Activated CD4-positive, alpha-beta T cell treated with anti-CD3 and anti-CD28 coated beads for 36 hours (primary cell): ENCODE data around the gene EVI5. TPM values are rescaled to one million over a fixed set of nuclear protein-coding genes. Genes with fewer than 3 reads are reported as not detected.
"Not testable (repeated sequence)": the region's sequence is repeated elsewhere in the genome, so short reads cannot be mapped to it uniquely, and the experiment has no call there.

Experiments used
- ATAC-seq: fragments of 200-7000 bp; cut with Tn5 transposase; one replicate; pipeline ENCODE4 v1.10.0; 2021; ENCODE audit warnings: mild to moderate bottlenecking, moderate library complexity
- CTCF ChIA-PET: fragments of 350-600 bp; sonication (Branson Sonifier 250); formaldehyde crosslinking; loops from one replicate; lab custom pipeline; 2021; ENCODE audit warnings: antibody characterized with exemption; lab: Charles Lee
- POLR2A ChIA-PET: fragments of 350-600 bp; sonication (Branson Sonifier 250); formaldehyde crosslinking; loops from one replicate; lab custom pipeline; 2021; ENCODE audit warnings: antibody characterized with exemption, inconsistent platforms; lab: Charles Lee
- DNase-seq: peaks from one replicate; pipeline ENCODE4 v3.0.0-alpha.2; 2020
- H3K27ac Mint-ChIP-seq: one replicate; pipeline ENCODE4 v1.8.0; 2021; ENCODE audit warnings: mixed read lengths
- H3K27me3 Mint-ChIP-seq: one replicate; pipeline ENCODE4 v1.8.0; 2021; ENCODE audit warnings: mixed read lengths
- H3K36me3 Mint-ChIP-seq: one replicate; pipeline ENCODE4 v1.8.0; 2021; ENCODE audit warnings: low read depth, mixed read lengths
- H3K4me1 Mint-ChIP-seq: one replicate; pipeline ENCODE4 v1.8.0; 2021; ENCODE audit warnings: mixed read lengths
- H3K4me3 Mint-ChIP-seq: one replicate; pipeline ENCODE4 v1.8.0; 2021; ENCODE audit warnings: mild to moderate bottlenecking, moderate library complexity, mixed read lengths
- H3K9me3 Mint-ChIP-seq: one replicate; pipeline ENCODE4 v1.8.0; 2021; ENCODE audit warnings: low read depth, mixed read lengths
- intact Hi-C, 2 experiments: fragments of 100-400 bp; cut with DNase I in 1 of 2; cut with micrococcal nuclease in 1 of 2; formaldehyde crosslinking; loops; one replicate each; pipeline versions ENCODE4 v1.14.2 to v1.15.1; 2022 to 2024; cut with DNase I, micrococcal nuclease
- total RNA-seq, 2 experiments: library from RNA; stranded (reverse); gene quantifications; one replicate each; pipeline ENCODE4 v1.2.3, GENCODE V29; 2021

The EVI5 gene
- total RNA-seq, 2 experiments from 2014 or later = 28.5 to 32.6 TPM

GRCh38 chr1:92691925-92692324 lies 93.0 kb downstream of the EVI5 start:
- Mint-ChIP-seq H3K27ac (no peak overlapping the region), H3K9me3 (no peaks in the 10 kb centered on the region), H3K36me3 (no peaks in the 10 kb centered on the region), H3K27me3 (no peaks in the 10 kb centered on the region), H3K4me1 (peaks cover 9% of the 10 kb centered on the region), H3K4me3 (no peak overlapping the region)
- ATAC-seq (no peak), DNase-seq (no peak)
- intact Hi-C loops = no loop called here
- CTCF ChIA-PET = interaction anchor here (1.0 to 1.4 kb wide), 2 partner anchors 12 to 694 kb away, joined by 4 to 5 read pairs; no protein-coding TSS in a partner anchor
- POLR2A ChIA-PET = no interaction called here

GRCh38 chr1:92690212-92690906 lies 94.5 kb downstream of the EVI5 start:
- no peak overlapping the region for H3K4me3 Mint-ChIP-seq
- no peaks in the 10 kb centered on the region for H3K9me3 Mint-ChIP-seq
- peaks cover 9% of the 10 kb centered on the region for H3K4me1 Mint-ChIP-seq
- ChIA-PET POLR2A (interaction anchor here (0.8 kb wide), 1 partner anchor 92 kb away, joined by 3 read pairs; no protein-coding TSS in a partner anchor), CTCF (no interaction called here)
- H3K36me3 Mint-ChIP-seq = peaks cover 2% of the 10 kb centered on the region
- no peaks in the 10 kb centered on the region for H3K27me3 Mint-ChIP-seq
- no peak for ATAC-seq
- DNase-seq = no peak
- intact Hi-C loops = no loop called here
- no peak overlapping the region for H3K27ac Mint-ChIP-seq

GRCh38 chr1:92679980-92680379 lies 104.9 kb downstream of the EVI5 start:
- Mint-ChIP-seq H3K4me1 (no peaks in the 10 kb centered on the region), H3K36me3 (no peaks in the 10 kb centered on the region), H3K27me3 (no peaks in the 10 kb centered on the region), H3K27ac (no peak overlapping the region), H3K4me3 (no peak overlapping the region), H3K9me3 (no peaks in the 10 kb centered on the region)
- DNase-seq (no peak), ATAC-seq (no peak)
- POLR2A ChIA-PET = no interaction called here
- CTCF ChIA-PET = interaction anchor here (1.1 kb wide), 1 partner anchor 12 kb away, joined by 5 read pairs; no protein-coding TSS in a partner anchor
- intact Hi-C loops = no loop called here

GRCh38 chr1:92663775-92664174 lies 121.1 kb downstream of the EVI5 start:
- CTCF ChIA-PET = no interaction called here
- Mint-ChIP-seq H3K4me3 (no peak overlapping the region), H3K27me3 (no peaks in the 10 kb centered on the region), H3K27ac (no peak overlapping the region), H3K36me3 (no peaks in the 10 kb centered on the region), H3K4me1 (no peaks in the 10 kb centered on the region), H3K9me3 (no peaks in the 10 kb centered on the region)
- ATAC-seq (no peak), DNase-seq (no peak)
- intact Hi-C loops = no loop called here
- POLR2A ChIA-PET = no interaction called here

- intact Hi-C loops = no loop called here
- no peak overlapping the region for H3K4me3 Mint-ChIP-seq
- POLR2A ChIA-PET = no interaction called here
- H3K27me3 Mint-ChIP-seq = peaks cover 4% of the 10 kb centered on the region
- no peaks in the 10 kb centered on the region for H3K4me1 Mint-ChIP-seq
- no peak overlapping the region for H3K27ac Mint-ChIP-seq
- H3K36me3 Mint-ChIP-seq = no peaks in the 10 kb centered on the region
- H3K9me3 Mint-ChIP-seq = no peaks in the 10 kb centered on the region
- CTCF ChIA-PET = no interaction called here
- DNase-seq = no peak
- ATAC-seq = no peak
Observed at GRCh38 chr1:92662048-92662447, 122.9 kb downstream of the EVI5 start.

- Mint-ChIP-seq H3K4me3 (no peak overlapping the region), H3K9me3 (peaks cover 27% of the 10 kb centered on the region), H3K36me3 (peaks cover 5% of the 10 kb centered on the region), H3K27ac (no peak overlapping the region), H3K27me3 (peaks cover 6% of the 10 kb centered on the region), H3K4me1 (no peaks in the 10 kb centered on the region)
- DNase-seq (no peak), ATAC-seq (no peak)
- intact Hi-C loops = no loop called here
- POLR2A ChIA-PET = no interaction called here
- CTCF ChIA-PET = interaction anchor here (0.6 kb wide), 1 partner anchor 315 kb away, joined by 3 read pairs; no protein-coding TSS in a partner anchor
Observed at GRCh38 chr1:92657701-92658100, 127.2 kb downstream of the EVI5 start.

- no peak overlapping the region for H3K4me3 Mint-ChIP-seq
- peaks cover 8% of the 10 kb centered on the region for H3K27me3 Mint-ChIP-seq
- H3K9me3 Mint-ChIP-seq = peaks cover 27% of the 10 kb centered on the region
- H3K36me3 Mint-ChIP-seq = peaks cover 5% of the 10 kb centered on the region
- no peak for DNase-seq
- no peaks in the 10 kb centered on the region for H3K4me1 Mint-ChIP-seq
- intact Hi-C loops = no loop called here
- no peak for ATAC-seq
- POLR2A ChIA-PET = interaction anchor here (0.7 kb wide), 1 partner anchor 1122 kb away, joined by 4 read pairs; no protein-coding TSS in a partner anchor
- CTCF ChIA-PET = interaction anchor here (1.0 kb wide), 1 partner anchor 13 kb away, joined by 3 read pairs; no protein-coding TSS in a partner anchor
- H3K27ac Mint-ChIP-seq = no peak overlapping the region
Observed at GRCh38 chr1:92655197-92655801, 129.6 kb downstream of the EVI5 start.

- H3K4me1 Mint-ChIP-seq = no peaks in the 10 kb centered on the region
- DNase-seq (no peak), ATAC-seq (no peak)
Observed at GRCh38 chr1:92653605-92654381, 131.1 kb downstream of the EVI5 start.

GRCh38 chr1:92640686-92641085 lies 144.2 kb downstream of the EVI5 start:
- CTCF ChIA-PET = interaction anchor here (0.5 kb wide), 1 partner anchor 13 kb away, joined by 4 read pairs; no protein-coding TSS in a partner anchor
- H3K4me3 Mint-ChIP-seq, H3K27ac Mint-ChIP-seq, DNase-seq, H3K9me3 Mint-ChIP-seq, POLR2A ChIA-PET, H3K4me1 Mint-ChIP-seq, ATAC-seq, H3K36me3 Mint-ChIP-seq, H3K27me3 Mint-ChIP-seq, intact Hi-C loops: not testable (repeated sequence)

More at GRCh38 chr1:92653605-92654381, 131.1 kb downstream of the EVI5 start:
- intact Hi-C loops = no loop called here
- Mint-ChIP-seq H3K4me3 (no peak overlapping the region), H3K9me3 (peaks cover 27% of the 10 kb centered on the region), H3K27me3 (peaks cover 8% of the 10 kb centered on the region), H3K27ac (no peak overlapping the region), H3K36me3 (peaks cover 5% of the 10 kb centered on the region)
- ChIA-PET CTCF (no interaction called here), POLR2A (no interaction called here)

- Mint-ChIP-seq H3K27me3 (no peaks in the 10 kb centered on the region), H3K27ac (no peak overlapping the region), H3K36me3 (peaks cover 3% of the 10 kb centered on the region), H3K4me1 (no peaks in the 10 kb centered on the region), H3K9me3 (no peaks in the 10 kb centered on the region), H3K4me3 (no peak overlapping the region)
- ATAC-seq (no peak), DNase-seq (no peak)
- intact Hi-C loops = no loop called here
- POLR2A ChIA-PET = no interaction called here
- CTCF ChIA-PET = no interaction called here
Observed at GRCh38 chr1:92638498-92638897, 146.4 kb downstream of the EVI5 start.

- H3K27me3 Mint-ChIP-seq, H3K4me1 Mint-ChIP-seq, H3K4me3 Mint-ChIP-seq, H3K9me3 Mint-ChIP-seq, ATAC-seq, POLR2A ChIA-PET, H3K36me3 Mint-ChIP-seq, H3K27ac Mint-ChIP-seq, intact Hi-C loops, DNase-seq: not testable (repeated sequence)
- CTCF ChIA-PET = interaction anchor here (0.7 kb wide), 1 partner anchor 41 kb away, joined by 3 read pairs; no protein-coding TSS in a partner anchor
Observed at GRCh38 chr1:92635203-92635602, 149.7 kb downstream of the EVI5 start.
